GM18499 (cell line): Measurements from ENCODE around the gene CYP4F2.
"Not testable (repeated sequence)": the region's sequence is repeated elsewhere in the genome, so short reads cannot be mapped to it uniquely, and the experiment has no call there.

ENCODE experiments used
- ATAC-seq: cut with Tn5 transposase; IDR thresholded peaks from one replicate; pipeline ENCODE4 v1.9.1; 2021; ENCODE audit warnings: moderate number of reproducible peaks; ENCODE audit not compliant: insufficient read depth, unreplicated experiment

Gene CYP4F2

GRCh38 chr19:15902254-15902653, 4.4 kb upstream of the CYP4F2 start:
- ATAC-seq = no peak

GRCh38 chr19:15900504-15900903, 2.6 kb upstream of the CYP4F2 start:
- ATAC-seq = no peak

- not testable (repeated sequence) for ATAC-seq
These were observed 2.2 kb upstream of the CYP4F2 start for GRCh38 chr19:15900032-15900431.

- ATAC-seq = not testable (repeated sequence)
These were observed 1.7 kb upstream of the CYP4F2 start for GRCh38 chr19:15899561-15899960.

GRCh38 chr19:15897026-15897737, 692 bp downstream of the CYP4F2 start:
- no peak for ATAC-seq

GRCh38 chr19:15895876-15896430, 1.9 kb downstream of the CYP4F2 start:
- ATAC-seq = no peak

- ATAC-seq = no peak
These were observed 3.5 kb downstream of the CYP4F2 start for GRCh38 chr19:15894359-15894758.

GRCh38 chr19:15893477-15893876, 4.4 kb downstream of the CYP4F2 start:
- ATAC-seq = no peak

GRCh38 chr19:15892012-15892411, 5.9 kb downstream of the CYP4F2 start:
- ATAC-seq = no peak

GRCh38 chr19:15891434-15891833, 6.4 kb downstream of the CYP4F2 start:
- no peak for ATAC-seq

- not testable (repeated sequence) for ATAC-seq
These were observed 8.5 kb downstream of the CYP4F2 start for GRCh38 chr19:15889339-15889738.

- no peak for ATAC-seq
These were observed 12.0 kb downstream of the CYP4F2 start for GRCh38 chr19:15885919-15886318.

GRCh38 chr19:15885167-15885566, 12.7 kb downstream of the CYP4F2 start:
- ATAC-seq = no peak

- ATAC-seq = not testable (repeated sequence)
These were observed 14.5 kb downstream of the CYP4F2 start for GRCh38 chr19:15883329-15883728.

GRCh38 chr19:15874821-15875474, 22.9 kb downstream of the CYP4F2 start:
- no peak for ATAC-seq

GRCh38 chr19:15873771-15874170, 24.1 kb downstream of the CYP4F2 start:
- ATAC-seq = not testable (repeated sequence)

GRCh38 chr19:15871570-15871969, 26.3 kb downstream of the CYP4F2 start:
- no peak for ATAC-seq

GRCh38 chr19:15869873-15870272, 28.0 kb downstream of the CYP4F2 start:
- no peak for ATAC-seq

GRCh38 chr19:15869109-15869555, 28.7 kb downstream of the CYP4F2 start:
- ATAC-seq = no peak

GRCh38 chr19:15866636-15867035, 31.2 kb downstream of the CYP4F2 start:
- no peak for ATAC-seq

- no peak for ATAC-seq
These were observed 33.0 kb downstream of the CYP4F2 start for GRCh38 chr19:15864824-15865223.

GRCh38 chr19:15863272-15863671, 34.6 kb downstream of the CYP4F2 start:
- ATAC-seq = no peak
